ENCODE results near the gene PMP22.
A peak's percentile ranks its signal among the peaks of the same experiment; 100 is the strongest.

Gene PMP22

DNA sequence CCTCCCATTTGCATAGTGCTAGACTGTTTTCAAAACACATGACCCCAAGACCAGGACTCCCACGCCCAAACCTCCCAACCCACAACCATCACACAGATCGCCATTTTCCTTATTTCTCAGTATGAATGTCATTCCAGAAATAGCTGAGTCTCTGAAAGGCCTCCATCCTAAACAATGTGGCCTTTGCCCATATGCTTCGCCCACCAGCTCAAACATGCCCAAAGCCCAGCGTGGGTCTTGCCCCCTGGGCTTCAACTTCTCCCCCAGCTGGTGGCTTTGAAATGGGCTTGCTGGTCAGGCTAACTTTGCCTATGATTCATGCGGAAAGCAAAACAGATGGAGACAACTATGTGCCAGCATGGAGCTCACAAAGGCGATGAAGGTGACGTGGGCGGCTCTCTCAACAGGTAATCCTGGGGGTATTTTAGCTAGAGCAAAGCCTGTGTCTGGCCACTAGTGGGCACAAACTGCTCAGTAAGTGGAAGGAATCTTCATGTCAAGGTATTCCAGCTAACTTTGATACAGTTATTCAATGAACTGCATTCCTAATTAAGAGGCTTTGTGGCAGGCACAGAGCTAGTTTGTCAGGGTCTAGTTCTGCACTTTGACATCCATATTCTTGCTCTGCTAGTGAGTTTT, 17.1 kb downstream of the PMP22 start:
- no peak overlapping the region for H3K27ac ChIP-seq (ENCODE audit: poor library complexity, severe bottlenecking)
- DNase-seq (ENCODE audit: low spot score) (no peak), ATAC-seq (ENCODE audit: low read depth) (peak; percentile 31; the same call in 1 of the 3 replicates)

DNA sequence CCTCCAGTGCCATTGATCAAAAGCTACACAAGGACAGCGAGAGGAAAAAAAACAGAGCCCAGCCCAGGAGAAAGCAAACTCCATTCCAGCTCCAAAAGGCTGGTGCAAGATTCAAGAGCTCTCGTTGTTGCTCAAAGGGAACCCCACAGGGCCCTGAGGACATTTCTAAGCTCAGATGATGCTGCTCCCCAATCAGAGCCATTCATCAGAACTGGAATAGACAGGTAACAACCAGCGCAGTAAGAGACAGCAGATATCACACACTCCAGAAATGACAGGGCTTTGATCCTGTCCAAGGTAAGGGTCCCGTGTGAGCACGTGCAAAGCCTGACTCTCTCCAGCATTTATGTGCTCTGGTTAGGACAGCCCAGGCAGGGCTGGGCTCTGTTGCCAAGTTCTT, 20.1 kb downstream of the PMP22 start:
- TF ChIP-seq, protein P1, sequence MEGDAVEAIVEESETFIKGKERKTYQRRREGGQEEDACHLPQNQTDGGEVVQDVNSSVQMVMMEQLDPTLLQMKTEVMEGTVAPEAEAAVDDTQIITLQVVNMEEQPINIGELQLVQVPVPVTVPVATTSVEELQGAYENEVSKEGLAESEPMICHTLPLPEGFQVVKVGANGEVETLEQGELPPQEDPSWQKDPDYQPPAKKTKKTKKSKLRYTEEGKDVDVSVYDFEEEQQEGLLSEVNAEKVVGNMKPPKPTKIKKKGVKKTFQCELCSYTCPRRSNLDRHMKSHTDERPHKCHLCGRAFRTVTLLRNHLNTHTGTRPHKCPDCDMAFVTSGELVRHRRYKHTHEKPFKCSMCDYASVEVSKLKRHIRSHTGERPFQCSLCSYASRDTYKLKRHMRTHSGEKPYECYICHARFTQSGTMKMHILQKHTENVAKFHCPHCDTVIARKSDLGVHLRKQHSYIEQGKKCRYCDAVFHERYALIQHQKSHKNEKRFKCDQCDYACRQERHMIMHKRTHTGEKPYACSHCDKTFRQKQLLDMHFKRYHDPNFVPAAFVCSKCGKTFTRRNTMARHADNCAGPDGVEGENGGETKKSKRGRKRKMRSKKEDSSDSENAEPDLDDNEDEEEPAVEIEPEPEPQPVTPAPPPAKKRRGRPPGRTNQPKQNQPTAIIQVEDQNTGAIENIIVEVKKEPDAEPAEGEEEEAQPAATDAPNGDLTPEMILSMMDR (IDR thresholded peaks at IDR 0.05; ENCODE audit: poor library complexity, severe bottlenecking): no peak
- Histone ChIP-seq H3K27ac (ENCODE audit: poor library complexity, severe bottlenecking) (no peak overlapping the region), H3K4me3 (ENCODE audit: severe bottlenecking) (no peak overlapping the region), H3K36me3 (ENCODE audit: low read depth) (no peaks in the 10 kb centered on the region), H3K9me3 (ENCODE audit: severe bottlenecking) (no peaks in the 10 kb centered on the region), H3K4me1 (ENCODE audit: insufficient read depth, poor library complexity, severe bottlenecking) (no peaks in the 10 kb centered on the region), H3K27me3 (ENCODE audit: insufficient read depth, poor library complexity, severe bottlenecking) (no peaks in the 10 kb centered on the region)
- DNase-seq (ENCODE audit: low spot score) (no peak), ATAC-seq (ENCODE audit: low read depth) (no peak)

More for the DNA sequence above, 17.1 kb downstream of the PMP22 start:
- Histone ChIP-seq H3K4me1 (ENCODE audit: insufficient read depth, poor library complexity, severe bottlenecking) (no peaks in the 10 kb centered on the region), H3K36me3 (ENCODE audit: low read depth) (no peaks in the 10 kb centered on the region), H3K27me3 (ENCODE audit: insufficient read depth, poor library complexity, severe bottlenecking) (no peaks in the 10 kb centered on the region), H3K9me3 (ENCODE audit: severe bottlenecking) (no peaks in the 10 kb centered on the region), H3K4me3 (ENCODE audit: severe bottlenecking) (no peak overlapping the region)
- TF ChIP-seq, protein P1 (IDR thresholded peaks at IDR 0.05; ENCODE audit: poor library complexity, severe bottlenecking): peak; percentile 45

DNA sequence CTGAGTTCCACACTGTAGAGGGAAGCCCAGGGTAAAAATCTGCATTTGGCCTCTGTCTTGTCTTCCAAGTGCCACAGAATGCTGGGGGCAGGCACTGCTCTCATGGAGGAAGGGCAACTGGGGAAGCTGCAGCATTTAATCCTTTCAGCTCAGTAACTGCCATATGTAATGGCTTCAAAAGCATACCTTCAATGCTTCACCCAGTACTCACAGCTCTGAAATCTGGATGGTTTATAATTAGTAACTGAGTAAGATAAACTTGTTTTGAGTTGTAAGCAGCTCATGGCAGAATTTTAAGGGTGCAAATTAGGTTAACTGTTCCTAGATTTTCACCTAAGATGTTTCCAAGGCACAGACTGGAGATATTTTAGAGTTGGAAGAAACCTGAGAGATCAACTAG, 24.5 kb downstream of the PMP22 start:
- H3K9me3 ChIP-seq (ENCODE audit: severe bottlenecking): no peaks in the 10 kb centered on the region
- ATAC-seq (ENCODE audit: low read depth) (no peak), DNase-seq (ENCODE audit: low spot score) (no peak)
- no peaks in the 10 kb centered on the region for H3K4me1 ChIP-seq (ENCODE audit: insufficient read depth, poor library complexity, severe bottlenecking)
- TF ChIP-seq, protein P1 (IDR thresholded peaks at IDR 0.05; ENCODE audit: poor library complexity, severe bottlenecking): no peak
- no peaks in the 10 kb centered on the region for H3K27me3 ChIP-seq (ENCODE audit: insufficient read depth, poor library complexity, severe bottlenecking)
- no peaks in the 10 kb centered on the region for H3K36me3 ChIP-seq (ENCODE audit: low read depth)
- no peak overlapping the region for H3K27ac ChIP-seq (ENCODE audit: poor library complexity, severe bottlenecking)
- H3K4me3 ChIP-seq (ENCODE audit: severe bottlenecking): no peak overlapping the region

DNA sequence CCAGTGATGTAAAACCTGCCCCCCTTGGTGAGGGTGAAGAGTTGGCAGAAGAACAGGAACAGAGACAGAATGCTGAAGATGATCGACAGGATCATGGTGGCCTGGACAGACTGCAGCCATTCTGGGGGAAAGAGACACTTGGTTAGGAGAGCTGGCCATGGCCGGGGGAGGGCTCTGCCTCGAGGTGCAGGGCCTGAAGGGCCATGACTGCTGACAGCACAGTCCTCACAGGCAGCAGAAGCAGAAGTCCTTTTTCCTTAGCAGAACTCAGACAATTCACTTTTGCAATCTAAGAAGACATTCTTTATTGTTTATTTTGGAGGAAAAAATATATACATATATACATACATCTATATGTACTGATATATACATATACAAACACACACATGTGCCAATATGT, 25.6 kb downstream of the PMP22 start:
- no peaks in the 10 kb centered on the region for H3K27me3 ChIP-seq (ENCODE audit: insufficient read depth, poor library complexity, severe bottlenecking)
- DNase-seq (ENCODE audit: low spot score) (no peak), ATAC-seq (ENCODE audit: low read depth) (no peak)
- H3K27ac ChIP-seq (ENCODE audit: poor library complexity, severe bottlenecking): no peak overlapping the region
- no peaks in the 10 kb centered on the region for H3K36me3 ChIP-seq (ENCODE audit: low read depth)
- no peaks in the 10 kb centered on the region for H3K4me1 ChIP-seq (ENCODE audit: insufficient read depth, poor library complexity, severe bottlenecking)
- no peak overlapping the region for H3K4me3 ChIP-seq (ENCODE audit: severe bottlenecking)
- H3K9me3 ChIP-seq (ENCODE audit: severe bottlenecking): no peaks in the 10 kb centered on the region
- TF ChIP-seq, protein P1 (IDR thresholded peaks at IDR 0.05; ENCODE audit: poor library complexity, severe bottlenecking): no peak

DNA sequence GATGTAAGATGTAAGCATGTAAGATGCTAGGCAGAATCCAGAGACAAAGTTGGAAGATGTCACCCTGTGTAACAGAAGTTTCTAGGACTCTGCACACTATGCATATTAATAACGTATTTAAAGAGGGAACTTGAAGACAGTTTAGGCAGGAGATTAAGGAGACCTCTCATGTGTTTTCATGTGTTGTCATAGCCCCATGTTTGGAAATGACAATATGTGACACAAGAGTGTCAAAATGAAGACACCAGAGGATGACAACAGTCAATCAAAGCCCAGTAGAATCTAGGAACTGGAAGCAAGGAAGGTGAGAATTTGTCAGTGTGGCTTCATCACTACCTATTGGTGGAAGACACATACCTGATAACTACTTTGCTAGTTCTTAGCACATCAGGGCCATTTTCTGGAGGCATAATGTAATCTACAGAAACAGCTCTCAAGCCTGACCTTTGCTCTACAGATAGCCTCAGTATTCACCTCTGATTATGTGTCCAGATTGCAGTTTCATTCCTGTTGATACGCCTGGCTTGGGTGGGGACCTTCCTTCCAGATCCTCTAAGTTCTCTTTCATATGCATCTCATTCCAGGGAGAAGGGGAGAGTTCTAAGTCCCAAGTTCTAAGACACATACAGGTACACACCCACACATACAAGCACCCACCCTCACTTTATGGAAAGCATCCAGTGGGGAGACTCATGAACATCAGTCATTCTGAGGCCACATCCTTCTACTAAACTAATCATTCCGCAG, 26.3 kb downstream of the PMP22 start:
- Histone ChIP-seq H3K36me3 (ENCODE audit: low read depth) (no peaks in the 10 kb centered on the region), H3K27ac (ENCODE audit: poor library complexity, severe bottlenecking) (no peak overlapping the region), H3K27me3 (ENCODE audit: insufficient read depth, poor library complexity, severe bottlenecking) (no peaks in the 10 kb centered on the region), H3K4me3 (ENCODE audit: severe bottlenecking) (no peak overlapping the region), H3K4me1 (ENCODE audit: insufficient read depth, poor library complexity, severe bottlenecking) (no peaks in the 10 kb centered on the region), H3K9me3 (ENCODE audit: severe bottlenecking) (no peaks in the 10 kb centered on the region)
- ATAC-seq (ENCODE audit: low read depth) (no peak), DNase-seq (ENCODE audit: low spot score) (no peak)
- TF ChIP-seq, protein P1 (IDR thresholded peaks at IDR 0.05; ENCODE audit: poor library complexity, severe bottlenecking): no peak
